Midbrain (tissue), 1 donor: ENCODE measurements around the gene MPHOSPH8.
"Not testable (repeated sequence)": the region's sequence is repeated elsewhere in the genome, so short reads cannot be mapped to it uniquely, and the experiment has no call there.

Experiments
- DNase-seq: peaks from one replicate; lab custom pipeline; 2025; lab: John Stamatoyannopoulos, UW

The MPHOSPH8 gene

DNA sequence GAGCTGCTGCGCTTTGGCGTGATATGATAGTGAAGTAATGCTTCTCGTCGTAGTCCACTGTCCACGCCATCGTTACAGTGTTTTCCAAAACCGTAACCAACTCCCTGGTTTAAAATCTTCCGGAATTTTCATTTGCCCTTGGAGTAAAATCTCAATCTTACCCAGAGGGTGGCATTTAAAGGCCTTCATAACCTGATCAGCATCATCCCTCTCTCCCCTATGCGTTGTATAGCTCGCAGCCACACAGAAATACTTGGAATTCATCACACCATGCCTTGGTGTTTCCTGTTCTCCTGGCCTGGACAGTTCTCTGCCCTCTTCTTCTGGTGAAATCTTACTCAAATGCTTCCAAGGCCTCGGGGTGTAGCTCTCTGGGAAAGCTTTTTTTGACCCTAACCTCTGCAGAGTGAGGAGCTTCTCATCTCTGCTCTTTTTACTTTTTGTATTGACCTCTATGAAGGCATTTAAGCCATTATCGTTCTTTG lies 839 bp downstream of the MPHOSPH8 start:
- no peak for DNase-seq

DNA sequence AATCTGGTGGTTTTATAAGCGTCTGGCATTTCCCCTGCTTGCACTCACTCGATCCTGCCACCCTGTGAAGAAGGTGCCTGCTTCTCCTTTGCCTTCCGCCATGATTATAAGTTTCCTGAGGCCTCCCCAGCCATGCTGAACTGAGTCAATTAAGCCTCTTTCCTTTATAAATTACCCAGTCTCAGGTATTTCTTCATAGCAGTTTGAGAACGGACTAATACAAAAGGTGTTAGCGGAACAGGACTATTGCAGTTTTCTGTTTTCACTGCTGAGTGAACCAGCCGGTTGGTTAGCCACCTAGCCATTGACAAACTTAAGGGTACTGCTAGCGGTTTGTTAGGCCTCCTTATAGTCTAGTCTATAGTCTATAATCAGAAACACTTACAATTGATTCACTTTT lies 2.5 kb downstream of the MPHOSPH8 start:
- not testable (repeated sequence) for DNase-seq

DNA sequence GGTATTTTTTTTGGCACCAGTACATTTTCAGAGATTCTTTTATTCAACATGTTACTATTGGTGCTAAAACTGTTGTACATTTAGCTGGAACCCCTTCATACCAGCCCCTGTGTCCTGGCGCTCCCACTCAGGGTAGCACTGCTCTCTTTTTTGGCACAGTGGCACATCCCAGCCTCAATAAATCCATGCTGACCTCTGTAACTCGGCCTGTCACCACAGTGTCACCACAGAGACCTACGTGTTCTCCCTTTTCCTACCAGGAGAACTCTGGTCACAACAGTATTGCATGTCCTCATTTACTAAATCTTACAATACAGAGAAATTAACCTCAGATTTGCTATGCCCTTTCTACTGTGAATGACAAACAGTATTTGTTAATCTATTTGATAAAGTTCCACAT lies 10.2 kb downstream of the MPHOSPH8 start:
- no peak for DNase-seq

DNA sequence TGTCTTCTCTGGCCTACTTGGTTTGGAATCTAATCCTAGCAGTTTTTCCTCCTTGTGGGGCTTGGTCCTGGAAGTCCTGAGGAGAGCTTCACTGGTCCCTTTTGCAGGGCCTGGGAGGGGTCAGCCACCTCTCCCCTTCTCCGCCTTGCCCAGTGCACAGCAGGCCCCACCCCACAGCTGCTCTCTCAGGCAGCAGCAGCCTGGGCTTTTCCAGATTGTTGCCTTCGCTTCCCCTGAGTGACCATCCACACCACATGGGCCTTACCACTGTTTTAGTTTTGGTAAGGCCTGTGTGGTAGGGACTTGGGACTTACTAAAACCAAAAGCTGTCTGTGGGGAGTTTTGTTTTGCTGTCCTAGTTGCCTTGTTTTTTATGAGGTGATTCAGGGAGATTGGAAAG lies 11.5 kb downstream of the MPHOSPH8 start:
- DNase-seq, result no peak

DNA sequence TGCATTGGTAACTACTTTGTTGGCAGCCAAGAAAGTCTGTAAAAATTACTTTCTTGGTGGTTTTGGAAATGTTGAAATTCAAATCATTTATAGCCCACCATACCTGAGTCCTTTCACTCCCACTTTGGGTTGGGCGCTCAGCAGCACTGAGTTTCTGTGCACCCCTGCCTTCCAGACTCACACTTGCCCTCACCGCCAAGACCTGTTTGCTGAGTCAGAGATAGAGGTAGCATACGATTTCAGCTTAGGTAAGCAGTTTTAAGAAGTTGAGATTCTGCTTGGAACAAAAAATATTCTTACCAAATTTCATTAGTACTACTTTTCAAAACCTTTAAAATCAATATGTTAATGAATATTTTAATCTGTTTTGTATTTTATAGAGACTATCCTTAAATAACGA lies 12.6 kb downstream of the MPHOSPH8 start:
- DNase-seq, result no peak

DNA sequence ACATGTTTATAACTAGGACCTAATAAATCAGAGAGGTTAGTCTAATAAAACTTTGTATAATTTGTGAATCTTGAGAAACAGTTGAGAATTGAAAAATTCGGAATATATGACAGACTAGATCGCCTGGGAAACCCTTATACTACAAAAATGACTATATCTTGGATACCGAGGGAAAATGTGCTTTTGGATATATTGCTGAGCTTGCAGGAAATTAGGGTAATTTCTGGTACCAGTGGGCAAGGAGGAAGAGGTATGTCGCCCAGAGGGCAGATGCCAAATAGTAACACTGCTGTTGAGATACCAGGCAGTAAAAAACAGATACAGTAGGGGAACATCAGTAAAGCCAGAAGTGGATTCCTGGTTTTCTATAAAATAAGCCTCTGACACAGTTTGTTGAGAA lies 17.3 kb downstream of the MPHOSPH8 start:
- DNase-seq, result no peak

DNA sequence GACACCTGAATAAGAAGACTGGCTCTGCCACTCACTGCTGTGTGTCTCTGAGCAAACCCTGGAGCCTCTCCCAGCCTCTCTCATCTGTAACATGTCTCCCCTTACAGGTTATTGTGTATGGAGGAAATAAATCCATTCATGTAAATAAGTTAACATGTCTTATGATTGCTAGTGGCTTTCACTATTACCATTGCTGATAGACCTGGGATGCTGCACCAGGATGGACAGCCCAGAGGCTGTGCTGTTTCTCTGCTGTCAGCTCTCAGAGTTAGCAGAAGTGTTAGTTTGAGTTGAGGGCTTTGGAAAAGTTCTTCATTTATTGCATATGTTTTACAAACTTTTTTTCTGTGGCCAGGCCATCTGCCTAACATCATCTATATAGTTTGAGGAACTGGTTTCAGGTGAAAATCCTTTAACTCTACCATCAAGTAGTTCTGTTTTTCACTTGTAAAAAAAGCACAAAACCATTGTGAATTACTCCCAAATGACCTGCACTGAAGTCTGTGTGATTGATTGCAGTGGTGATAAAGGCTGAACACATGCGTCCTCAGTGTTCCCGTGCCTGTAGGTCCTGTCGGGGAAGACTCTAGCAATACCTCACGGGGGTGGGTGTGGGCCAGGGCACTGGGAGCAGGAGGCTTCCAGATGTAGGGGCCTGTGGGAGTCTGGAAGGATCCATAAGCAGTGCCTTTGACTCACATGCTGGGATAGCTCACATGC lies 24.6 kb downstream of the MPHOSPH8 start:
- DNase-seq, result no peak

DNA sequence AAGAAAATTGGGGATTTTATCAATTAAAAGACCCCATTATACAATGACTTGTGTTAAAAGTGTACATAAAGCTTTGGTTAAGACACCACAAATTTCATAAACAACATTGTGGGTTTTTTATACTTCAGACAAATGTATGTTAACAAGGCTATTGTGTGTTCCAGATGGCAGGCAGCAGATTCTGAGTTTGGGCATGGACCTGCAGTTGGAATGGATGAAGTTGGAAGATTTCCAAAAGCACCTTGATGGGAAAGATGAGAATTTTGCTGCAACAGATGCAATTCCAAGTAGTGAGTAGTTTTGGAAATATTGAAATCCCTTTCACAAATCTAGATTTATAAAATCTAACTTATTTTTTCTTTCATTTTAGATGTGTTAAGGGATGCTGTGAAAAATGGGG lies 25.4 kb downstream of the MPHOSPH8 start:
- DNase-seq, result no peak

DNA sequence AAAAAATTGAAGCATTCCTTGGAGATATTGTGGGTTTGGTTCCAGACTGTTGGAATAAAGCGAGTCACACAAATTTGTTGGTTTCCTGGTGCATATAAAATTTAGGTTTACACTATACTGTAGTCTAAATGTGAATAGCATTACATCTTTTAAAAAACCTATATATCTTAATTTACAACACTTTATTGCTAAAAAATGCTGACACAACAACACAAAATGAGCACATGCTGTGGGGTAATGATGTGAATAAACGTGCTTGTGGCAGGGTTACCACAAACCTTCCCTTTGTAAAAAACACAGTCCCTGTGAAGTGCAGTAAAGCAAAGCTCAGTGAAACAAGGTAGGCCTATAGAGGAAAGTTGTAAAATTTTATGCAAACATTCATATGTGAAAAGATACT lies 27.7 kb downstream of the MPHOSPH8 start:
- DNase-seq, result no peak

DNA sequence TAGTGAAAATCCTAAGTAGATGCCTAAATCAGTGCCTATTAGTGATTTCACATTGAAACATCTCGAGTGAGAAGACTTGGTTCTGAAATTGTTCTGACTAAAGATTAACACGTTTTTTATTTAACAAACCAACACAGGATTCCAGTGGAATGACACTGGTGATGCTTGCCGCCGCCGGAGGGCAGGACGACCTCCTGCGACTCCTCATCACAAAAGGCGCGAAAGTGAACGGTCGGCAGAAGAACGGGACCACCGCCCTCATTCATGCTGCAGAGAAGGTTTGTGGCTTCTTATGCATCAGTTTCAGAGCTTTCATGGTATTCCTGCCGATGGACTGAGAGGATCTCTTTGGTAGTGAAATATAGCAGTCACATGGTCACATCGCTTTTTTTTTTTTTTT lies 28.1 kb downstream of the MPHOSPH8 start:
- DNase-seq, result no peak

DNA sequence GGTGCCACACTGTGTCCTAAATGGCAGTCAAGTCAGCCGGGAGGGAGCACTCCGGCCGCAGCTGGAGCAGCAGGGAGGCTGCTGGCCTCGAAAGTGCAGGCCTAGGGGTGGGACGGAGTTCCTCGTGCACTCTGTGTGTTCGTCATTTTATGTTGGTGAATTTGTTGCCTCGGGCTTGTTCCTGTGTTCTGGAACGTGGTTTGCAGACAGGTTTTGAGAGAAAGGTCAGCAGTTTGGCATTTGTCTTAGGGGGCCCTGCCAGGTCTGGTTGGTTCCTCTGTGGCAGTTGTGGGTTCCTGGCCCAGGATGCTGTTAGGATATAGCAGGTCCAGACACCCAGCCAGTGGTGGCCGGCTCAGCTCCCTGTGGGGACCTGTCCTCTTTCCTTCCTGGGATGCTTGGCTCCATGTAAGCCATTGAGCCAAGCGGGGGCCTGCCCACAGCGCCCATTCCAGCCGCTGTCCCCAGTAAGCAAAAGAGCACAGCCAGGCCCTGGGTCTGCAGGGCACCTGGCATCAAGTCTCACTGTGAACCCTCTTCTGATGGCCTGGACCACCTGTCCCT lies 30.0 kb downstream of the MPHOSPH8 start:
- no peak for DNase-seq

DNA sequence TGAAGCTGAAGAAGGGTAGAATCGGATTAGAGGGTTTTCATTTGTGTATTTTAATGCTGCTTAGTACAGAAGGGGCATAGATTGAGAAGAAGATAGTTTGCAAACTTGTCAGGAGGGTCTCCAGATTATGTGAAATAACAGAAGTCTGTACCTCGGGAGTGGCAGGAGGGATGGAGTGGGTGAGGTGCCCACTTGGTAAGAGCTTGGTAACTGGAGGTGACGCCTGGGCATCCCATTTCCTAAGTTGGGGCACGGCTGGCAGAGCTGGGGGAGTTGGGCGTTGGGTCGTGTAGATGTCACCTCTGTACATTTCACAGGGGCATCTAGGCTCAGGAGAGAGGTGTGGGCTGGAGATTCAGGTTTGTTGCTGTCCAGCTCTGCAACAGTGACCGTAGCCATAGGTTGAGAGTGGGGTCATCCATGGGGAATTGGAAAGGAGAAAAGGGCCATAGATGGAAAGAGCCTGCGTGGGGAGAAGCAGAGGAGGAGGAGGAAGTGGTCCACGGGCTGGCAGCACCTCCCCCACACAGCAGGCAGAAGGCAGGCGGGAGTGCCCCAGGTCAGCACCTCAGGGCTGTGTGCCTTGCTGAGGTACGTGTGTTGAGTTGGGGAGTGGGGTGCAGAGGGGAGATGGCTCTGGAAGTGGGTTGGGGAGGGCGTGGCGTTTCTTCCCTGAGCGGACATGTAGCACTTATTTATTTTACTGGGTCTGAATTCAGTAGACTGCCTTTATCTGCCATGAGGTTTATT lies 31.2 kb downstream of the MPHOSPH8 start:
- DNase-seq, result no peak

DNA sequence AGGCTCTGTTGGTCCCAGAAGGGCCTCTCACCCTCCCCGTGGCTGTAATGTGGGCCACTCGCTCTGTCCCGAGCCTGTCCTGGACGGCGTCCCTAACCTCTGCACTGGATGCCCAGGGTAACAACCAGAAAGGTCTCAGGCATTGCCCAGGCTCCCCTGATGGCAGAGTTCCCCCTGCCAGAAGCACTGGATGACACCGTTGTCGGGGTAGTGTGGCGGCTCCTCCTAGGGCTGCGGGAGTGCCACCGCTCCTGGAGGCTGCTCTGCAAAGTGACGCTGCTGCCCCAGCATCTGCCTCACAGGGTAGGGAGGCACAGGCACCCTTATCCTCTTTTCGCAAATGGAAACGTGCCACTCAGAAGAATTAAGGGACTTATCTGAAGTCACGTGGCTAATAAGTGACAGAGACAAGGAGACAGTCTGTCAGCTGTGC lies 32.0 kb downstream of the MPHOSPH8 start:
- DNase-seq, result no peak

DNA sequence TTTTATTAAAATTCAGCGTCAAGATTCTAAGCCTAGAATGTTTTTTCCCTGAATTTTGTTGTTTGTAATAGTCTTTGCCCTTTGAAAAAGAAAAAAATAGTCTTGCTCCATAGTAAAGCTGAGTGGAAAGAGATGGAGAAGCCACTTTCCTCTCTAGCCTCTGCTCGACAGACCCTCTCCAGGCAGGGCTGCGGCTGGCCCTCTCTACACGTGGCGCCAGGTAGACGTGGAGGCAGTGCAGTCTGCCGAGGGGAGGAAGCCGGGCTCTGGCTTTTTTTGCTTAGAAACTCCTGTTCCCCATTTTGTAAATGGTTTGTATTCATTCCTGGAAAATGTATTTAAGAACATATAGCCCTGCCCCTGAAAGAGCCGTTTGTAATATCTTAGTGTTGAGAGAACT lies 35.3 kb downstream of the MPHOSPH8 start:
- no peak for DNase-seq

DNA sequence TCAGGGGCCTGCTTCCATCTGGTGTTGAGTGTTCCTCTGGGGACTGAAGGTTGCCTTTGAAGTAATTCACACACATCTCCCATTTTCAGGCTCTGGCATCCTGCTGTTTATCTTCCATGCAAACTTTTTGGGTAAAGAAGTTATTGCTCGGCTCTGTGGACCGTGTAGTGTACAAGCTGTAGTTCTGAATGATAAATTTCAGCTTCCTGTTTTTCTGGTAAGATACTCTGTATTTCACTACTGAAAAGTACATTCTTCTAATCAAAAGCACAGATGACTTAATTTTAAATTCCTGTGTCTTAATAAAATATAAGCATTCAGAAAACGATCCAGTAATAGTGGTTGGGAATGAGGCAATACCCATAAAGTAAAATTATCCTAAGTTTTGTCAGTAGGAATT lies 36.7 kb downstream of the MPHOSPH8 start:
- DNase-seq, result no peak

DNA sequence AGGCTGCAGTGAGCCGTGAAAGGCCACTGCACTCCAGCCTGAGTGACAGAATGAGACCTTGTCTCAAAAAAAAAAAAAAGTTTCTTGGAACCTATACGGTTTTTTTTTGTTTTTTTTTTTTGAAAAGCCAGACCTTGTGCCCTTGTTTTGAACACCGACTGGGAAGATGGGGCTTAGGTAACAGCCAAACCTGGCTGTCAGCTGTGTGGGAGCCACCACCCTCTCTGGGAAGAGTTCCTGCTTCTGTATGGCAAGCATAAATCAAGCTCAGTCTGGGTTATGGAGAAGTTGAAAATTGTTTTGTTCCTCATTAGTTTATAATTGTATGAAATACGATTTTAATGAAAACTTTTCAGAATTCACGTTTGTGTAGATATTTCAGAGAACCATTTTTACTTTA lies 39.5 kb downstream of the MPHOSPH8 start:
- DNase-seq, result no peak

DNA sequence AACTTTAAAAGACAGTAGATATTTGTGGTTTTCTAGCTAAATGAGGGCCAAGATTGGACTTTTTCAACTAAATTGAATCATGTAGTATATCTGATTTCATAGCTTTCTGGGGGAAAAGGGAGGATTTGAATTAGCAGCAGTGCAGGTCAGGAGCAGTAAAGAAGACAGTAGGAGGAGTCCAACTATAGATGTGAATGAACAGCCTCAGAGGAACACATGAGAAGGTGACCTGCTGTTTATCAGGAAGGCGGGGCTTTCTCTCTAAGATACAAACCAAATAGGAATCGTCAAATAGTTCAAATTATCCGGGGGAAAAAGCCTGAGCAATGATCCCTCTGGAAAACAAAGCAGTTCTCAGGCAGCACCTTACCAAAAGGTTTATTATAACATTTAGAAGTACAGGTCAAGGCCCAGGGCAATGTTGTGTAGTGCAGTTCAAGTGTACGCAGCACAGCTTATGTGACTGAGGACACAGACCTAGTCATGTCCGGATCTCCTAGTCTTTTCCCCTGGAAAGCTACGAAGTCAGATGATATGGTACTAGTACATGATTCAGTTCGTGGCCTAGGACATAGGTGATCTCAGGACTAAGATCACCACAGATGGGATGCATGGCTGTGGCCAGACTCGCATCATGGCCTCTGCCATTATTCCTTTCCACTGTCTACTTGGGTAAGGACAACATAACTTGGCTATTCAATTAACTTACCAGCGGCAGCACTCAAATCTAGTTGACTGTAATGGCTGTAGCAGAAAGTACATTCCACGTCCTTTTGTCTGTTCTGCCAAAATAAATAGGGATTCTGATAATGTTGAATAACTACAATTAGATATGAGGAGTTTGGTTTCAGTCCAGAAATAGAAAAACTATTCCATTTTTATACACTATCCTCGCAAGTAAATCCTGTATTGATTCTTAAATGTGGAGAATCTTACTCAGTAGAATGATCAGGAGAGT lies 40.3 kb downstream of the MPHOSPH8 start:
- no peak for DNase-seq

DNA sequence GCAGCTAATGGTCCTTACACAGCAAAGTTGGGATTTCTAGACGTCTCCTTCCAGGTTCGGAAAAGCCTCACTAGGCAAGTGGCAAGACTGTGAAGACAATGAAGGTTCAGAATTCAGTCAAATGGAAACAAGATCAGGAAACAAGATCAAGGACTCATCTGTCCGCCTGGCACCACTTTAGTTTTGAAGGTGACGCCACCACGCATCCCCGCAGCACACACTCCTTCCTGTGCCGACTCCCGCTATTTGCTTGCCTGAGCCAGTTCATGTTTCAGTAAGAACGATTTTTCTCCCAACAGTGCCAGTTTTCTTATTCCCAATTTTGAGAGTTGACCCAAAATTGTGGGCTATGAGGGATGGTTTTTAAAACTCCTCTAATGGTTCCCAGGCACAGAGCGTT lies 41.4 kb downstream of the MPHOSPH8 start:
- no peak for DNase-seq

DNA sequence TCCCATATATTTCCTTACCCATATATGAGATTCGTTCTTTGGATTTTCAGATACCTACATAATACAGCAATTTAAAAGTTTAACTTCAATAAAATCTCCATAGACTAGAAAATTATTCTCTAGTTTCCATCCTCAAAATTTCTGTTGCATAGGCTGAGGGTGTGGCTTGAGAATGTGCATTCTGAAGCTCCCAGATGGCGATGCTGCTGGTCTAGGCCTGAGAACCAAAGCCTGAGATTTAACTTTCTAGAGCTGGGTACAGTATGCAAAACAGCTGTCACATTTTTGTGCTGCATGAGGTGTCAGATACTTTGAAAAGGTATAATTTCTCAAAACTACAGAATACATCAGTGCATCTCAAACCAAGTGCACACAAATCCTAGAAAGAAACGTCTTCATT lies 42.7 kb downstream of the MPHOSPH8 start:
- no peak for DNase-seq

DNA sequence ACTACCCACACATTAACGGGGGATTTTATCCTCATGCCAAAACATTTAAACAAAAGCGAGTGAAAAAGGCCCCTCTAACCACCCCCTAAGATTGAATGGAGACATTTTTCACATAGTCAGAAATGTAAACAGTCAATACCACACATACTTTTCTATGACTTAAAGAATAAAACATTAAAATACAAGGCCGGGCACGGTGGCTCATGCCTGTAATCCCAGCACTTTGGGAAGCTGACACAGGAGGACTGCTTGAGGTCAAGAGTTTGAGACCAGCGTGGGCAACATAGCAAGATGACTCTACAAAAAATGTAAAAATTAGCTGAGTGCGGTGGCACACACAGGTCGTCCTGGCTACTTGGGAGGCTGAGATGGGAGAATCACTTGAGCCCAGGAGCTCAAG lies 47.3 kb downstream of the MPHOSPH8 start:
- DNase-seq, result no peak

DNA sequence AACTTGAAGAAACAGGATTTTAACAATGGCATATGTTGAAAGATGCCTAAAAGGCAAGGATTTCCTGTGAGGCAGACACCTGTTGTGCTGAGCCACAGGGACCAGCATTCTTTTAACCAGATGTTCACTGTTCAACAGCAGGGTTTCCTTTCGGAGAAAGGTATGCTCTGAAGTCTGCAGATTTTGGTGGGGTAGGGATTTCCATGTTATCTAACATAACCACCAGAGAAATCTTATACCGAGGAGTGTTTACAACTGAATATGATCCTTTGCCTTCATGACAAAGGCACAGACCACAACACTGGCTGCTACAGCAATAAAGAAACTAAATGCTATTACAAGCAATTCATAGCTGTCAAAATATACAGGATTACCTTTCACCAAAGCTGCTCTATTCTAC lies 48.1 kb downstream of the MPHOSPH8 start:
- no peak for DNase-seq

DNA sequence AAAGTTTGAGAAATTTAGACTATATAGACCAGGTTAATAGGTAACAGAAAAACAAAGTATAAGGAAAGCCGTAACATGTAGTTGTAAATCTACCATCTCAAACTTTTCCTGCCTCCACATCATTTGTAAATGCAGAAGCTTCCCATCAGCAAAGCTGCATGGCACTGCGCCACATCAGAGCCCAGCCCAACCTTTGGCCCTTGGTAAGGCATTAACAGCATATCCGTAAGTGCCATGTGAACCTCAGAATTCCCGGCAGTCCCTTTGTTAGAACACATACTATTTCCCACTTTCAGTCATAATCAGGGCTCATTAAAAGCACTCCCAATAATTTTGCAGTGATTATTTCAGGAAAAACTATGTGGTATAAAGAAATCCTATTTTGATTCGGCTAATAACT lies 51.6 kb downstream of the MPHOSPH8 start:
- no peak for DNase-seq
